Neuronal stem cell (in vitro differentiated cells): ENCODE data around the gene RIN2.

ENCODE experiments used
- DNase-seq: peaks from one replicate; pipeline ENCODE4 v3.0.0-alpha.2; 2013; ENCODE audit warnings: low spot score
- H2AFZ ChIP-seq: one replicate; pipeline ENCODE4 v1.6.1; 2013; ENCODE audit warnings: mild to moderate bottlenecking, low read length, inconsistent platforms
- H2AK5ac ChIP-seq: 2 replicates; pipeline ENCODE4 v1.6.1; 2013; ENCODE audit warnings: low read depth, mild to moderate bottlenecking, inconsistent platforms, low read length, moderate library complexity, mixed read lengths
- H2BK120ac ChIP-seq: 2 replicates; pipeline ENCODE4 v1.6.1; 2013; ENCODE audit warnings: low read depth, mild to moderate bottlenecking, inconsistent platforms, low read length, moderate library complexity, mixed read lengths
- H2BK12ac ChIP-seq: one replicate; pipeline ENCODE4 v1.6.1; 2013; ENCODE audit warnings: low read length, inconsistent platforms
- H2BK15ac ChIP-seq: 2 replicates; pipeline ENCODE4 v1.6.1; 2013; ENCODE audit warnings: mild to moderate bottlenecking, low read length, inconsistent platforms, mixed read lengths
- H2BK5ac ChIP-seq: one replicate; pipeline ENCODE4 v1.6.1; 2013; ENCODE audit warnings: inconsistent platforms, mild to moderate bottlenecking, low read length, moderate library complexity
- H3K14ac ChIP-seq: one replicate; pipeline ENCODE4 v1.6.1; 2013; ENCODE audit warnings: low read length, inconsistent platforms
- H3K18ac ChIP-seq: 2 replicates; pipeline ENCODE4 v1.6.1; 2013; ENCODE audit warnings: low read length, inconsistent platforms
- H3K23ac ChIP-seq: 2 replicates; pipeline ENCODE4 v1.6.1; 2013; ENCODE audit warnings: low read depth, mild to moderate bottlenecking, mixed read lengths, low read length, inconsistent platforms; ENCODE audit not compliant: poor library complexity
- H3K27ac ChIP-seq: replicated peaks from 3 replicates; pipeline ENCODE4 v1.5.1; 2013; ENCODE audit warnings: low read length, inconsistent platforms
- H3K27me3 ChIP-seq, 3 experiments: 2 replicates each; pipeline ENCODE4 v1.6.1; 2013; ENCODE audit warnings: low read length in 3 of 3, mild to moderate bottlenecking in 2 of 3, inconsistent platforms in 1 of 3, low read depth in 1 of 3, mixed read lengths in 1 of 3, moderate library complexity in 1 of 3; ENCODE audit not compliant: control insufficient read depth in 3 of 3, insufficient read depth in 3 of 3
- H3K36me3 ChIP-seq, 2 donors: replicated peaks in 1 of 2; 2 replicates each; pipeline ENCODE4 v1.6.1; 2013; ENCODE audit warnings: low read length in 2 of 2; ENCODE audit not compliant: control insufficient read depth in 2 of 2, insufficient read depth in 2 of 2
- H3K4ac ChIP-seq: 2 replicates; pipeline ENCODE4 v1.6.1; 2013; ENCODE audit warnings: inconsistent platforms, mild to moderate bottlenecking, low read length, moderate library complexity
- H3K4me1 ChIP-seq, 2 donors: 1 replicate in 1 of 2; 2 replicates in 1 of 2; pipeline ENCODE4 v1.6.1; 2013; ENCODE audit warnings: low read length in 2 of 2, low read depth in 1 of 2; ENCODE audit not compliant: control insufficient read depth in 2 of 2, insufficient read depth in 1 of 2
- H3K4me2 ChIP-seq: one replicate; pipeline ENCODE4 v1.6.1; 2013; ENCODE audit warnings: mild to moderate bottlenecking, low read length, inconsistent platforms; ENCODE audit not compliant: insufficient read depth, poor library complexity, severe bottlenecking
- H3K4me3 ChIP-seq, 2 donors: 2 replicates each; pipeline ENCODE4 v1.5.1; 2013; ENCODE audit warnings: low read length in 2 of 2, mild to moderate bottlenecking in 2 of 2, inconsistent platforms in 1 of 2, moderate library complexity in 1 of 2
- H3K79me1 ChIP-seq: one replicate; pipeline ENCODE4 v1.6.1; 2013; ENCODE audit warnings: low read depth, mild to moderate bottlenecking, inconsistent platforms, low read length, moderate library complexity
- H3K9ac ChIP-seq: one replicate; pipeline ENCODE4 v1.6.1; 2013; ENCODE audit warnings: mild to moderate bottlenecking, low read depth, low read length, inconsistent platforms; ENCODE audit not compliant: poor library complexity
- H3K9me3 ChIP-seq, 2 donors: replicated peaks in 1 of 2; 2 replicates each; pipeline versions ENCODE3 to v1.6.1; 2013; ENCODE audit warnings: low read length in 2 of 2, mild to moderate bottlenecking in 2 of 2, inconsistent platforms in 1 of 2, low read depth in 1 of 2, mixed read lengths in 1 of 2, moderate library complexity in 1 of 2; ENCODE audit not compliant: control insufficient read depth in 2 of 2, insufficient read depth in 1 of 2
- H4K8ac ChIP-seq: one replicate; pipeline ENCODE4 v1.6.1; 2013; ENCODE audit warnings: low read depth, mild to moderate bottlenecking, inconsistent platforms, low read length, moderate library complexity
- H4K91ac ChIP-seq: one replicate; pipeline ENCODE4 v1.6.1; 2013; ENCODE audit warnings: low read length, low read depth, mild to moderate bottlenecking, inconsistent platforms; ENCODE audit not compliant: poor library complexity
- WGBS, 2 donors: extraction: QIAGEN DNeasy Blood & Tissue Kit; methylation state at CpG; one replicate each; pipeline ENCODE4 v1.1.7; 2013; ENCODE audit warnings: missing lambda C conversion rate in 2 of 2, mixed read lengths in 1 of 2; ENCODE audit not compliant: insufficient read length in 2 of 2, insufficient replicate concordance in 1 of 2; ENCODE audit errors: extremely low coverage in 2 of 2; 5-methylcytosine and 5-hydroxymethylcytosine counted together

Gene RIN2

GRCh38 chr20:19793716-19794115 lies 35.7 kb downstream of the RIN2 start:
- no peak overlapping the region for H3K18ac ChIP-seq
- H3K36me3 ChIP-seq: peaks cover 0 to 6% of the 10 kb centered on the region in 2 donors
- no peak overlapping the region for H3K9ac ChIP-seq
- no peak overlapping the region for H2BK12ac ChIP-seq
- H2BK120ac ChIP-seq: no peak overlapping the region
- no peak overlapping the region for H3K4ac ChIP-seq
- no peak overlapping the region for H3K23ac ChIP-seq
- no peak overlapping the region for H4K8ac ChIP-seq
- H3K27me3 ChIP-seq: no peaks in the 10 kb centered on the region
- no peak overlapping the region for H3K14ac ChIP-seq
- no peaks in the 10 kb centered on the region for H3K4me1 ChIP-seq
- H3K27ac ChIP-seq: no peak overlapping the region
- H2BK5ac ChIP-seq: no peak overlapping the region
- H2AFZ ChIP-seq: no peak overlapping the region
- H4K91ac ChIP-seq: no peak overlapping the region
- no peak for DNase-seq
- no peaks in the 10 kb centered on the region for H3K79me1 ChIP-seq
- H2AK5ac ChIP-seq: no peak overlapping the region
- H2BK15ac ChIP-seq: no peak overlapping the region
- WGBS, 2 donors: no CpG with 5 or more reads among the region's 2 CpGs
- H3K4me3 ChIP-seq: no peak overlapping the region
- no peak overlapping the region for H3K4me2 ChIP-seq
- H3K9me3 ChIP-seq: peaks cover 0 to 2% of the 10 kb centered on the region in 2 donors

DNA sequence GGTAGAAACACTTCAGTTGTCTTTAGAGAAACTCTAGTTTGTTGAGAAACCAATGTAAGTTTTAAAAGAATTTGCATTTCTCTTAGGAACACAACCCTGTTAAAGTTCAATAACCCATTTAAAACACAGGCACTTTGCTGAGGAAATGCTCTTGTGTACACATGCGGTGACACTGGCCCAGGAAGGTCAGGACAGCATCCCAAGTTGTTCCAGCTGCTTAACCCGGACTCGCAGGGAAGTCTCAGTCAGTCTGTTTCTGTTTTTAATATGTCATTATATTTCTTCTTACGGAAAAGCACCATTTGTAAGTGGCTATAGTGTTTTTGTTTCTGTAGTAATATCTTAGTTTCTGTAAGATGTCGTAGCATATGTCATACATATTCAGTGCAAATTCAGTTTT lies 36.9 kb downstream of the RIN2 start:
- Histone ChIP-seq H3K14ac (no peak overlapping the region), H3K36me3 (peaks cover 0 to 14% of the 10 kb centered on the region in 2 donors), H2AFZ (no peak overlapping the region), H3K4me1 (no peaks in the 10 kb centered on the region), H2BK12ac (no peak overlapping the region), H3K9ac (no peak overlapping the region), H2BK5ac (no peak overlapping the region), H3K4me2 (no peak overlapping the region), H3K18ac (no peak overlapping the region), H3K23ac (no peak overlapping the region), H2BK120ac (no peak overlapping the region), H3K9me3 (no peaks in the 10 kb centered on the region), H3K4me3 (no peak overlapping the region), H3K4ac (no peak overlapping the region), H4K8ac (no peak overlapping the region), H4K91ac (no peak overlapping the region), H3K79me1 (no peaks in the 10 kb centered on the region), H3K27me3 (no peaks in the 10 kb centered on the region), H3K27ac (no peak overlapping the region), H2BK15ac (no peak overlapping the region), H2AK5ac (no peak overlapping the region)
- no CpG with 5 or more reads among the region's 5 CpGs for WGBS, 2 donors
- DNase-seq: no peak

DNA sequence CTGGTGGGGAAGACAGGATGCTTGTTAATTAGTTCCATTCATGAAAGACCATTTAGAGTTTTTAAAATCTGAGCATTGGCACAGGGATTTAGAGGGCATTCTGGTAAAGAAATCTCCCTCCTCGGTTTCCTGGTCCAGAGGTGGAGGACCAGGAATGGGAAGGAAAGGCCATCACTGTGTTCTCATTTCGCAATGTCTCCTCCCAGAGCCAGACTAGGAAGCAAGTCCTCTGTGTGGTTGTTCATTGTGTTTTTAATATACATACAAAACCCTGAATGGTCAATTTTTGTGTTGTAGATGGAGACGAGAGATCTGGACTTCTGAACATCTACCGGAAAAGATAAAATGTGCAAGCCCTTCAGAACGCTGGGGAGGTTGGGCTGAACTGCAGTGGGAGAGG lies 41.3 kb downstream of the RIN2 start:
- no peak overlapping the region for H3K9ac ChIP-seq
- H3K27ac ChIP-seq: no peak overlapping the region
- peaks cover 0 to 2% of the 10 kb centered on the region in 2 donors for H3K4me1 ChIP-seq
- no peak overlapping the region for H4K8ac ChIP-seq
- H4K91ac ChIP-seq: no peak overlapping the region
- no peaks in the 10 kb centered on the region for H3K27me3 ChIP-seq
- no peak for DNase-seq
- no peak overlapping the region for H2BK120ac ChIP-seq
- peaks cover 2 to 40% of the 10 kb centered on the region in 2 donors for H3K36me3 ChIP-seq
- H3K4me2 ChIP-seq: no peak overlapping the region
- whole genome bisulfite sequencing, 2 donors: no CpG with 5 or more reads among the region's 5 CpGs
- no peaks in the 10 kb centered on the region for H3K79me1 ChIP-seq
- no peak overlapping the region for H2BK12ac ChIP-seq
- no peak overlapping the region for H2BK15ac ChIP-seq
- H2AK5ac ChIP-seq: no peak overlapping the region
- no peak overlapping the region for H2AFZ ChIP-seq
- no peak overlapping the region for H2BK5ac ChIP-seq
- H3K4ac ChIP-seq: no peak overlapping the region
- H3K23ac ChIP-seq: no peak overlapping the region
- H3K4me3 ChIP-seq: peak overlapping the region in 1 of 2 donors; percentile 41
- H3K18ac ChIP-seq: no peak overlapping the region
- no peak overlapping the region for H3K14ac ChIP-seq
- peaks cover 0 to 6% of the 10 kb centered on the region in 2 donors for H3K9me3 ChIP-seq

DNA sequence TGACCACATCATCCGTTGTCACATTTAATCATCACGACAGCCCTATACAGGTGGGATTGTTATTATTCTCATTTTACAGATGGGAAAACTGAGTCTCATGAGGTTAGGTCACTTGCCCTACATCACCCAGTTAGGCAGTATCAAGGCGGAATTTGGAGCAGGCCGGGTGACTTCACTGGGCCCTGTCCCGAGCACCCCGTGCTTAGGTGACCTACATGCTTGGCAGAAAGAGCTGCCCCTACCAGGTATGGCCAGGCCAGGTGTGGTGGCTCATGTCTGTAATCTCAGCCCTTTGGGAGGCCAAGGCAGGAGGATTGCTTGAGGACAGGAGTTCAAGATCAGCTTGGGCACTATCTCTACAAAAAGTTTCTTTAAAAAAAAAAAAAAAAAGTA lies 44.0 kb downstream of the RIN2 start:
- Histone ChIP-seq H3K4ac (no peak overlapping the region), H2AFZ (no peak overlapping the region), H2BK15ac (no peak overlapping the region), H4K91ac (no peak overlapping the region), H3K4me2 (no peak overlapping the region), H3K14ac (no peak overlapping the region), H2AK5ac (no peak overlapping the region), H3K27ac (no peak overlapping the region), H3K23ac (no peak overlapping the region), H3K4me1 (peaks cover 0 to 2% of the 10 kb centered on the region in 2 donors), H3K36me3 (peaks cover 2 to 43% of the 10 kb centered on the region in 2 donors), H3K18ac (no peak overlapping the region), H2BK12ac (no peak overlapping the region), H2BK5ac (no peak overlapping the region), H3K4me3 (no peak overlapping the region), H3K79me1 (no peaks in the 10 kb centered on the region), H2BK120ac (no peak overlapping the region), H3K9me3 (peaks cover 2 to 8% of the 10 kb centered on the region in 2 donors), H4K8ac (no peak overlapping the region), H3K27me3 (no peaks in the 10 kb centered on the region), H3K9ac (no peak overlapping the region)
- no peak for DNase-seq
- no CpG with 5 or more reads among the region's 6 CpGs for WGBS, 2 donors
